Activated CD4-positive, alpha-beta T cell treated with anti-CD3 and anti-CD28 coated beads, Interleukin-2, Interleukin-6, amounts not matched to agents 100 ng/mL and 50 ng/mL, durations not matched to agents 16 hours and 8 hours (primary cell): ENCODE results near the gene SAE1.
"Not testable (repeated sequence)": the region's sequence is repeated elsewhere in the genome, so short reads cannot be mapped to it uniquely, and the experiment has no call there.

Experiments used
- DNase-seq: peaks from one replicate; pipeline ENCODE4 v3.0.0-alpha.2; 2020

Gene SAE1

GRCh38 chr19:47243364-47243775, 112.7 kb downstream of the SAE1 start:
- no peak for DNase-seq

- peak; percentile 97 for DNase-seq
Measured at GRCh38 chr19:47243776-47244547, 113.3 kb downstream of the SAE1 start.

DNA sequence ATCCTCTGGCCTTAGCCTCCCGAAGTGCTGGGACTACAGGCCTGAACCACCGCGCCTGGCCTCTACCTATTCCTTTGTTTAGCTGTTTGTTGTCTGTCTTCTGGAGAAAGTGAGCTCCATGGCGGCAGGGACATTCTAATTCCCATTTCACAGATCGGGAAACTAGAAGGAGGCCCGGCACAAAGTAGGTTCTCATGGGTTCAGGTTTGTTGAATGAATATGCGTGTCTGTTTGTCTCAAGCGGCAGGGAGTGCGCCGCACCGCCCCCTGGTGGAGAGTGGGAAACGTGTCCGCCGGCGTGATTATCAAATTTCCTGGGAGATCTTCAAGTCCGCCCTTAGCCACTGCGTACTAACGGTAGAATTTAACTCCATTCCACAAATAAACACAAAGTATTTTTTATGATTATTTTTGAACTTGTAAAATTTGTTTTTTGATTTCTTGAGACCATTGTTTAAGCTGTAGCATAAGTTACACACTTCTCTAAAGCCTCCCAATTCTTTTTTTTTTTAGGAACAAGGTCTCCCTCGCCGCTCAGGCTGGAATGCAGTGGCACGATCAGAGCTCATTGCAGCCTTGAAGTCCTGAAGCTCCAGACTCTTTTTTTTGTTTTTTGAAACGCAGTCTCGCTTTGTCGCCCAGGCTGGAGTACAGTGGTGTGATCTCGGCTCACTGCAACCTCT, 116.8 kb downstream of the SAE1 start:
- DNase-seq, result peak; percentile 86

DNA sequence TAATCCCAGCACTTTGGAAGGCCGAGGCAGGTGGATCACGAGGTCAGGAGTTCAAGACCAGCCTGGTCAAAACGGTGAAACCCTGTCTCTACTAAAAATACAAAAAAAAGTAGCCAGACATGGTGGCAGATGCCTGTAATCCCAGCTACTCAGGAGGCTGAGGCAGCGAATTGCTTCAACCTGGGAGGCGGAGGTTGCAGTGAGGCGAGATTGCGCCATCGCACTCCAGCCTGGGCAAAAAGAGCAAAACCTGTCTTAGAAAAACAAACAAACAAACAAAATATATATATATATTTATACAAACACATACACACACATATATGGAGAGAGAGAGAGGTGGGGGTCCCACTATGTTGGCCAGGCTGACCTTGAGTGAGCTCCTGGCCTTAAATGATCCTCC, 122.4 kb downstream of the SAE1 start:
- DNase-seq, result not testable (repeated sequence)

DNA sequence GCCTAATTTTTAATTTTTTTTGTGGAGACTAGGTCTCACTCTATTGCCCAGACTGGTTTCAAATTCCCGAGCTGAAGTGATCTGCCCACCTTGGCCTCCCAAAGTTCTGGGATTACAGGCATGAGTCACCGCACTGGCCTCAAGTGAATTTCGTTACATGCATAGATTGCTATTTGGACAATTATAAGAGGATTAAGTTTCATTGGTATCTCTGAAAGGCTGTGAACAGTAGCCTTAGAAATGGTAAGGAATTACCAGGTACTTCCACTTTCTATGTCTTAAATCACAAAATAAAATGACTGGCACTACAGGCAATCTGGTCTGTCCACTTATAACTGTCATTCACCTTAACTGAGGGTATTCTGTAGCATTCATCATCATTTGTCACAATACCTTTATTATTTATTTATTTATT, 122.8 kb downstream of the SAE1 start:
- no peak for DNase-seq

DNA sequence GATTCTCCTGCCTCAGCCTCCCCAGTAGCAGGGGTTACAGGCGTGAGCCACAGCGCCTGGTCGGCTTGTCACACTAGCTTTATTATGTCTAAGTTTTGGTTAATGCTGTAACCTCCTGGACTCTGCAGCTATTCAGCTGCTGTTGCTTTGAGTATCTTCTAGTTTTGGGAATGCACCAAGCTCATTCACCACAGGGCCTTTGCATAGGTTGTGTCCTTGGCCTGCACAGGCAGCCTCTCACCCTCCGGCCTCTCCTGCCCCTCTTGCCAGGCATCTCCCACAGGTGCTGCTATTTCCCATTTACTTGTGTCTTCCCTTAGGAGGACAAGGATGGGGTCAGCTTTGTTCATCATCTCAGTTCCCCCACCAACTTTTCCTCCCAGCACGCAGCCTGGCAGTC, 123.3 kb downstream of the SAE1 start:
- DNase-seq, result no peak

DNA sequence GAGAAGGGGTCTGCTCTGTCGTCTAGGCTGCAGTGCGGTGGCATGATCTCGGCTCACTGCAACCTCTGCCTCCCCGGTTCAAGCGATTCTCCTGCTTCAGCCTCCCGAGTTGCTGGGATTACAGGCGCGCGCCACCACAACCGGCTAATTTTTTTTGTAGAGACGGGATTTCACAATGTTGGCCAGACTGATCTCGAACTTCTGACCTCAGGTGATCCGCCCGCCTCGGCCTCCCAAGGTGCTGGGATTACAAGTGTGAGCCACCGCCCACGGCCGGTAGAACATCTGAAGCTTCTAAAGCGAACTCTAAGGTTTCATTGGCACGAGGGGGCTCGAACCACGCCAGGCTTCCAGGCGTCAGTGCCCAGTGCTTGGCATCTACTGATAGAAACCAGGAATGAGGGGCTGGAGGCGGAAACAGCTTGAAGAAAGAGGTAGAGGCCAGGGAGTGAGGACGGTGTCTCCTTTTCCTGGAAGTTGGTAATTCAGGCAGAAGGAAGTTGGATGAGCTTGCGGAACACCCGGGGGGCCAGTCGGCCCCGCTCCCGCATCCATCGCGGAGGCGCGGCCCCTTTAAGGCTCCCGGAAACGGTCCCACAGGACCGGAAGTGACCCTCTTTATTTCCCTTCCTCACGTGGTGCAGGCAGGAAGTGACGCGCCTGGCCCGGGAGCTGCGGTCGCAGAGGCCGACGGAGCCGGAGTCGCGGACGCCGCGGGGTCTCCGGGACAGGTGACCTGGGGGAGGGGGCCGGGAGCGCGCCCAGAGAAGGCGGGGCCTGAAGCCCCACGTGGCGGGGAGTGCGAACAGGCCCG, 125.5 kb downstream of the SAE1 start, which contains the start of gene CCDC9:
CCDC9 (plus strand) TSS at position 647 of the 814 bp plus-strand sequence. CDS start 1,876 bp downstream, outside the sequence.
- DNase-seq, result peak; percentile 96

DNA sequence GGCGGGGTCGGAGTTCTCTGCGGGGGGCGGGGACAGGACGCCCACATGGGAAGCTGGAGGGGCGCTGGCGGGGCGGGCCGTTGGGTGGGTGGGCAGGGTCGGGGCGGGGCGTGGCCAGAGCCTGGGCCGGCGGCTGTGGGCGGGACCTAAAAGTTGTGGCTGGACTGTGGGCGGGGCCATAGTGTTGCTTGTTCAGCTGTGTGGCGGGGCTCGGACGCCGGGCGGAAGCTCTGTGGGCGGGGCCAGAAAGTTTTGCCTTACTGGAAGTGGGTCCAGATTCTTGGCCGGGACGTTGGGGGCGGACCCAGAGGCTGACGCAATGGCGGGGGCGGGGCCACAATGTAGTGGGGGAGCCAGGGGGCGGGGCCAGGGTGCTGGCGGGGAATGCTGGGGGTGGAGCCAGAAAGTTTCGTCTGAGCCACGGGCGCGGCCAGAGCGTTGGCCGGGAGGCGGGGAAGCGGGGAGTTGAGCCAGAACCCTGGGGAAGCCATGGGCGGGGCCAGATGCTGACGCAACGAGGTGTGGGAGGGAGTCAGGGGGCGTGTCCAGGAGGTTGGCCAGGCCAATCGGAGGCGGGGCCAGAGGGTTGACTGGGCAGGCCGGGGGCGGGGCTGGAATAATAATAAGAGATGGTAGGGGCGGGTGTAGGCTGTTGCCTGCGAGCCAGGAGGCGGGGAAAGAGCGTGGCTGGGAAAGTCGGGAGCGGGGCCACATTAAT, 126.2 kb downstream of the SAE1 start:
- peak; percentile 100 for DNase-seq

- DNase-seq, result no peak
Measured at GRCh38 chr19:47257411-47258169, 127.0 kb downstream of the SAE1 start.

DNA sequence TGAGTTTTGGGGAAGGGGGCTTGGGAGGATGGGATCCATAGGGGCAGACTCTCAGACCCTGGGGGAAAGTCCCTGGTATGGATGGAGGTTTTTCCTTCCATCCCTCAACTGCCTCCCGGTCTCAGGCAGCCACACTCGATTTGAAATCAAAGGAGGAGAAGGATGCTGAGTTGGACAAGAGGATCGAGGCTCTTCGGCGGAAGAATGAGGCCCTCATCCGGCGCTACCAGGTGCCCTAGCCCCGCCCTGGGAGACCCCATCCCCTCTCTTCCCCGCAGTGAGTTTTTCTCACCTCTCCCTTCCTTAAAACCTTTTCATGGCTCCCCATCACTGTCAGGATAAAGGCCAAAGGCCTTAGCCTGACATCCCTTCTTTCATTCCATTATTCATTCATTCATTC, 127.8 kb downstream of the SAE1 start:
- no peak for DNase-seq

- no peak for DNase-seq
Measured at GRCh38 chr19:47258895-47259555, 128.4 kb downstream of the SAE1 start.
